ENCODE data around the gene PHOX2A. TPM values are rescaled to one million over a fixed set of nuclear protein-coding genes. Genes with fewer than 3 reads are reported as not detected.

The PHOX2A gene
- total RNA-seq, 4 donors from 2014 or later, result not detected

DNA sequence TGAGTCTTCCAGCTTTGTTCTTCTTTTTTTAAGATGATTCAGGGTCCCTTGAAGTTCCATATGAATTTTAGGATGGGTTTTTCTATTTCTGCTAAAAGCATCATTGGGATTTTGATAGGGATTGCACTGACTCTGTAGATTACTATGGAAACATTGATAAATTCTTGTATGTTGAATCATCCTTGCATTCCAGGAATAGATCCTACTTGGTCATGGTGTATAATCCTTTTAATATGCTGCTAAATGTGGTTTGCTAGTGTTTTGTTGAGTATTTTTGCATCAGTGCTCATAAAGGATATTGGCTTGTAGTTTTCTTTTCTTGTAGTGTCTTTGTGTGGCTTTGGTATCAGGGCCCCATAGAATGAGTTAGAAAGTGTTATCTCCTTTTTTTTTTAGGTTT lies 34.9 kb upstream of the PHOX2A start:
- TF ChIP-seq, protein P1, sequence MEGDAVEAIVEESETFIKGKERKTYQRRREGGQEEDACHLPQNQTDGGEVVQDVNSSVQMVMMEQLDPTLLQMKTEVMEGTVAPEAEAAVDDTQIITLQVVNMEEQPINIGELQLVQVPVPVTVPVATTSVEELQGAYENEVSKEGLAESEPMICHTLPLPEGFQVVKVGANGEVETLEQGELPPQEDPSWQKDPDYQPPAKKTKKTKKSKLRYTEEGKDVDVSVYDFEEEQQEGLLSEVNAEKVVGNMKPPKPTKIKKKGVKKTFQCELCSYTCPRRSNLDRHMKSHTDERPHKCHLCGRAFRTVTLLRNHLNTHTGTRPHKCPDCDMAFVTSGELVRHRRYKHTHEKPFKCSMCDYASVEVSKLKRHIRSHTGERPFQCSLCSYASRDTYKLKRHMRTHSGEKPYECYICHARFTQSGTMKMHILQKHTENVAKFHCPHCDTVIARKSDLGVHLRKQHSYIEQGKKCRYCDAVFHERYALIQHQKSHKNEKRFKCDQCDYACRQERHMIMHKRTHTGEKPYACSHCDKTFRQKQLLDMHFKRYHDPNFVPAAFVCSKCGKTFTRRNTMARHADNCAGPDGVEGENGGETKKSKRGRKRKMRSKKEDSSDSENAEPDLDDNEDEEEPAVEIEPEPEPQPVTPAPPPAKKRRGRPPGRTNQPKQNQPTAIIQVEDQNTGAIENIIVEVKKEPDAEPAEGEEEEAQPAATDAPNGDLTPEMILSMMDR (IDR thresholded peaks at IDR 0.05; ENCODE audit: low read depth), result no peak

DNA sequence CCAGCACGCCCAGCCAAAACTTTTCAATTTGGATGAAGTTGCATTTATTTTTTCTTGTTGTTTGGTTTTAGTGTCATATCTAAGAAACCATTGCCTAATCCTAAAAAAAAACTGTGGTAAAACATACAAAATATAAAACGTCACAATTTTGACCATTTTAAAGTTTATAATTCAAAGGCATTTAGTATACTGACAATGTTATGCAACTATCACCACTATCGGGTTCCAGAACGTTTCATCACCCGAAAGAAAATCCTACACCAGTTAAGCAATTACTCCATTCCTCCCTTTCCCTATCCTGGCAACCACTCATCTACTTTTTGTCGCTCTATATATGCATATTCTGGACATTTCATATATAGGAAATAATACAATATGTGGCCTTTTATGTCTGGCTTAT lies 30.5 kb upstream of the PHOX2A start:
- TF ChIP-seq, protein P1 (IDR thresholded peaks at IDR 0.05; ENCODE audit: low read depth), result no peak

DNA sequence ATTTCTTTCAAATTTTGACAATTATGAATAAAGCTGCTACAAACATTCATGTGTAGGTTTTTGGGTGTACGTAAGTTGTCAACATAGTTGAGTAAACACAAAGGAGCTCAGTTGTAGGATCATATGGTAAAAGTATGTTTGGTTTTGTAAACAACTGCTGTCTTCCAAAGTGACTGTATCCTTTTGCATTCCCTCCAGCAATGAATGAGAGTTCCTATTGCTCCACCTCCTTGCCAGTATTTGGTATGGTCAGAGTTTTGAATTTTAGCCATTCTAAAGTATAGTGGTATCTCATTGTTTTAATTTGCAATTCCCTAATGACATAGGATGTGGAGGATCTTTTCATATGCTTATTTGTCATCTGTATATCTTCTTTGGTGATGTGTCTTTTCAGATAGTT lies 28.0 kb upstream of the PHOX2A start:
- TF ChIP-seq, protein P1 (IDR thresholded peaks at IDR 0.05; ENCODE audit: low read depth), result no peak

DNA sequence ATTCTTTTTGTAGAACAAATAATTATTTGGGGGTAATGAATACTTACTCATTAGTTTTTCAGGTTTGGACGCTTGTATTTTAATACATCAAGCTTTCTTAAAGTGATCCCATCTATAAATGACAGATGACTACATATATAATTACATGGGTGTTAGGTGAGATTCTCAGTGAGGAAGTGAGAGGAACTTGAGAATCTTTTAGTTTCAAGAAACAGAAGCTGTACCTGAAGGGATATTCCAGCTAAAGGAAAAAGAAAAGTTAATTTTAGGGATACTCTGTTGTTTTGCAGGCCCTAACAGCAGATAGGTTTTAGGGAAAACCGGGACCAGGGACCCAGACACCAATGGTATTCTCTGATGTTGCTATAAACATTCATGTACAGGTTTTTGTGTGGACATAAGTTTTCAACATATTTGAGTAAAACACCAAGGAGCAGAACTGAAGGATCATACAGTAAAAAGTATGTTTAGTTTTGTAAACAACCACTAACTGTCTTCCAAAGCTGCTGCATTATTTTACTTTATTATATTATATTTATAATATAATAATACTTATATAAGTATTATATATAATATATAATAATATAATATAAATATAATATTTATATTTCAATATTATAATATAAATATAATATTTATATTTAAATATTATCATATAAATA lies 24.1 kb upstream of the PHOX2A start:
- TF ChIP-seq, protein P1 (IDR thresholded peaks at IDR 0.05; ENCODE audit: low read depth), result no peak

DNA sequence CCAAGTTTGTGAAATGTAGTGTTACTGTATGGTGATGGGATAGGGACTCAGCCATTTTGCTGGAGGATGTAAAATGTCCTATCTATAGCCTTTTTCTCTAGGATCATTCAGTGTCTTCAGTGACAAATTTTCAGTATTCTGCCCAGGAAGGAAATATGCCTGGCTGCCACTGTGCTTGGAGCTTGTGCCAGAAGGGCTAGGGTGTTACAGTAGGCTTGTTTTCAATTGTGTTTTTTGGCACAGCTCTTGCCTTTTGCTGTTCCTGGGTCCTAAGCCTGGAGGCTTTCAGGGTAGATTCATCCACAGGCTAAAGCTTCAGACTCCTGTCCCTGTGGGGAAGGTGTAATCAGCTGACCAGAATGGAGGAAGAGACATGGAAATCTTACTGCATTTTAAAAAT lies 22.0 kb upstream of the PHOX2A start:
- TF ChIP-seq, protein P1 (IDR thresholded peaks at IDR 0.05; ENCODE audit: low read depth), result no peak

DNA sequence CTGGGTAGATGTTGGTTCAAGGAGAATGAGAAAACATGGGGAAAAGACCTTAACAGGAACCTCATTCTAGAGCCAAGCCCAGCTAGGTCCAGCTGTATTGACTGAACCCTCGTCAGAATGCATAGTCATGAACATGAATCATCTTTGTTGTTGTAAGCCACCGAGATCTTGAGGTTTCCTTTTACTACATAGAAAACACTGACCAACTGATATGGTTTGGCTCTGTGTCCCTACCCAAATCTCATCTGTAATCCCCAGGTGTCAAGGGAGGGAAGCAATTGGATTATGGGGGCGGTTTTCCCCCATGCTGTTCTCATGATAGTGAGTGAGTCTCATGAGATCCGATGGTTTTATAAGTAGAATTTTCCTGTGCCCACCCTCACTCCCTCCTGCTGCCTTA lies 19.4 kb upstream of the PHOX2A start:
- TF ChIP-seq, protein P1 (IDR thresholded peaks at IDR 0.05; ENCODE audit: low read depth), result no peak

DNA sequence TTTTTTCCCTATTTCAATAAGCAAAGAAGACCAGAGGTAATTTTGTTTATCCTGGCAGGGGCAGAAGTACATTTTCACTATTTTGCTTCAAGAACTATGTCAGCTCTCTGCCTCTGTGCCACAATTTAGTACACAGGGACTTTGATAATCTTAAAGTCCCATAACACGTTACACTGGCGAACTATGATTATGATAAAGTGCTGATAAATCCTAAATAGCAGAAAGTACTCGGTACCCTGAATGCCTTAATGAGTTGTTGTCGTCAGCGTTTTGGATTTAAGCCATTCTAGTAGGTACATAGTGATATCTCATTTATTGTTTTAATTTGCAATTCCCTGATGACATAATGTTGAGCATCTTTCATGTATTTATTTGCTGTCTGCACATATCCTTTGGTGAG lies 16.6 kb upstream of the PHOX2A start:
- TF ChIP-seq, protein P1 (IDR thresholded peaks at IDR 0.05; ENCODE audit: low read depth), result no peak
